Measurements from ENCODE around the gene CCM2L.

Gene CCM2L

DNA sequence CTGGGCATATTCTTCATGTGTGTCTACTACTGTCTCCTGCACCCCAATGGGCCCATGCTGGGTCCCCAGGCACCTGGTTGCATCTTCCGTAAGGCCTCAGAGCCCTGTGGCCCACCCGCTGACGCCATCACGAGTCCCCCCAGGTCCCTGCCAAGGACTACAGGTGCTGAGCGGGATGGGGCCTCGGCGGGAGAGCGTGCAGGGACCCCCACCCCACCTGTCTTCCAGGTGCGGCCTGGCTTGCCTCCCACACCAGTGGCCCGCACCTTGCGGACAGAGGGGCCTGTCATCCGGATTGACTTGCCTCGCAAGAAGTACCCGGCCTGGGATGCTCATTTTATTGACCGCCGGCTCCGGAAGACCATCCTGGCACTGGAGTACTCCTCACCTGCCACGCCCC is 13.2 kb upstream of the CCM2L start:
- no peak for DNase-seq

DNA sequence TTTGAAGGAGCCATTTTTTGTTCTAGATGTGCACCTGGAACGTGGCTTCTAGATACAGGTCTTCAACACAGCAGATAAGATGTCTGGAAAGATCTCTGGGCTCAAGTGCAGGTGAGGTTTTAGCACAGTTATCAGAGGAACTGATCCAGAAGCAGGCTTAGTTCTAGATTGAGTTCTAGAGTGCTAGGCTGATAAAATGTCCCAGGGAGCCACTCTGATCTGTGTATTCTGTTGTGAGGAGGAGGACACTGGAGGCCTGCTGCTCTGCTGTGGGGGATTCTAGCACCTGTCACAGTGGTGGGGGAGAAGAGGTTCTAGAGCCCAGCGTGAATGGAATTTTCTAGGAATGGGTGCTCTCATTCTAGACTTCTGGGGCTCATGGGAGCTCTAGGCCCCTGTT is 12.0 kb upstream of the CCM2L start:
- no peak for DNase-seq

DNA sequence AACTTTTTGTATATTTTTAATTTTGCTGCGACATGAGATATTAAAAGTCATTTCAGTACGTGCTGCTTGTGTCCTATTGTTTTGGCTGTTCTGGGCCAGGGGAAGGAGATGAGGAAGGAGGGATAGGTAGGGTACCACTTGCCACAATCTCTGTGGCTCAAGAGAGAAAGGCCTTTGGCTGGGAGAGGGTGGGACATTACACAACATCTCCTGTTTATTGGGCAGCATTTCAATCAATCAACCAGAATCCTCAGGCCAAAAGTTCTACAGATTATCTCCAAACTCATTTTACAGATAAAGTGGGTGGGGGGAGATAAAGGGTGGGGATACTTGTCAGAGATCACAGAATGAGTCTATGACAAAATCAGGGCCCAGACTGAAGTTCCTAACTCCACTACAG is 6.9 kb upstream of the CCM2L start:
- DNase-seq: no peak

DNA sequence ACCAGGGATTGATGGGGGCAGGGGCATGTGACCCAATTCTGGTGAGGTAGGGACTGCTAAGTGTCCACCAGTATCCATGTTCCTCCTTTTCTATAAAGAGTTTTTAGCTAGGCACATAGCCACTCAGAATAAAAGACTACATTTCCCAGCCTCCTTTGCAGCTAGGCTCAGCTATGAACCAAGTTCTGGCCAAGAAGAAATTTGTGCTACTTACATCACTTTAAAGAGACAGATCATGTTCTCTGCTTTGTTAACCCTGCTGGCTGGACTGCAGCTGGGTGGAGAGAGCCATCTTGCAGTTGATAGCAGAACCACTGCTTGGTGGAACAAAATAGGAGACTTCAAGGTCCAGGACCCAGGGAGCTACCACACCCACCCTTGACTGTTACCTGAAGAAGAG is 5.3 kb upstream of the CCM2L start:
- DNase-seq: no peak

DNA sequence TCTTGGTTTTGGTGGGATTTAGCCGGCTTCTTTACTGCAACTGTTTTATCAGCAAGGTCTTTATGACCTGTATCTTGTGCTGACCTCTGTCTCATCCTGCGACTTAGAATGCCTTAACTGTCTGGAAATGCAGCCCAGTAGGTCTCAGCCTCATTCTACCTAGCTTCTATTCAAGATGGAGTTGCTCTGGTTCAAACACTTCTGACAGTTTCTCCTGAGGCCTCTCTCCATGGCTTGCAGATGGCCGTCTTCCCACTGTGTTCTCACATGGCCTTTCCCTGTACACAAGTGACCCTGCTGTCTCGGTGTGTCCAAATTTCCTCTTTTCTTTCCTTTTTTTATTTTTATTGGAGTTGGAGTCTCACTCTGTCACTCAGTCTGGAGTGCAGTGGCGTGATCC is 4.2 kb upstream of the CCM2L start:
- DNase-seq: no peak

DNA sequence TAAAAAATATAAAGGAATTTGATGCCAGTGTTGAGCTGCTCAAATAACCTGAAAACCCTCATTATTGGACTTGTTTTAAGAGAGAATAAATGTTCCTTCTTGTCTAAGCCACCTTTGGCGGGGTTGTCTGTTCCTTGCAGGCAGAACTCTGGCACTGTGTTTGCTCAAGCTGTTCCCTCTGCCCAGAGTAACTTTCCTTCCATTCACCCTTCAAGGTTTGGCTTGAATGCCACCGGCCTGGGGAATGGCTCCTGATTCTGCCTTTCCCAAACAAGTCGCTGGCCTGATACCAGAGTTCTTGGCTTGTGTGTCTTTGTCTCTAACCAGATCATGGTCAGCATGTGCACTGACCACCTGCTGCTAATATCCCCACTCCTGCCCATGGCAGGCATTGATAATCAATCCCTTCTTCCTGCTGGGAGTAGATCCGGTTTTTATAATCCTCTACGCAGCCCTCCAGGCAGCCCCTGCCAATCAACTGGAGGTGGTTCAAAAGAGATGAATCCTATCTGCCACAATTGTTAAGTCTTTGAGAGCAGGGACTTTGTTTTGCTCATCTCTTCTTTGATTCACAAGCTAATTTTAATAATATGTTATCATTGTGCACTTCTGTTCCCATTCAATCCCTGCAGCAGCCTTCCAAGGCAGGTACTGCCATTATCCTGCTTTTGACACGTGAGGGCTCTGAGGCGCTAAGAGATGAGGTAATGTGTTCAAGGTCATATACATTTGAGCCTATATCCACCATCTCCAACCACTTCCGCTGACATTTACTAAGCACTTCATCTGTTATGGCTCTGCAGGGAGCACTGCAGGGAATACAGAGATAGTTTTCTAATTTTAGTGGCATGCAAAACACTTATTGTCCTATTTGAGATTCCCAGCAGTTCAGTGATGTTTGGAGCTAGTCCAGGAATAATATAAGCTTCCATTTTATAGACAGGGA is 3.1 kb upstream of the CCM2L start:
- DNase-seq: no peak

DNA sequence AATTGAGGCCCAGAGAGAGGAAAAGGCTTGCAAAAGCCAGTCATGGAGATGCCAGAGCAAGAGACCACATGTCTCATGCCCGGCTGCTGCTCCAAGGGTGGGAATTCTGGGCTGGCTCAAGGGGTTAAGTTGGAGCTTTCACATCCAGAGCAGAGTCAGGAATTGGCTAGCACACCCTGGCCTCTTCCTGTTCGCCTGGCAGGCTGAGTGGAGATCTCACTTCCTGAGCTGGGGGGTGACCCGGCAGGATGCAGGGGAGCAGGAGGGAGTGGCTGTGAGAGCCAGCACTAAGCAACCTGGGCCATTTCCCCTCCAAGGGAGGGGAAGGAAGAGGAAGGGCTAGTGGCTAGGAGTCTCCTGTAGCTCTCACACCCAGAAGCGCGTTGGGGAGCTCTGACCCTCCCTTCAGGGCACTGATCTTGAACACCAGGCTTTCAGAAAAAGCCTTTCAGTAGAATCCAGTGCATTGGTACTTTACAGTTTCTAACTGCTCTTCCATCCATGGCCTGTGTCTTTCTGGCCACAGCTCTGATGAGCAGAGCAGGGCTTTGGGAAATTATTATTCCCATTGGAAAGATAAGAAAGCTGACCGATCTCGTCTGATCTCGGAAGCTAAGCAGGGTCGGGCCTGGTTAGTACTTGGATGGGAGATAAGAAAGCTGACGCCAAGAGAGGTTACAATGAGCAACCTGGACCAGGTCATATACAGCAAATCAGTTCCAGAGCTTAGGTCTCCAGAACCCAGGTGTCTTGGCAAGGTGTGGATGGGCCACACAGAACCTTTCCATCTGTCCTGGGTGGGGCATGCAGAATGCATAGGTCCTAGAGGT is 2.2 kb upstream of the CCM2L start:
- no peak for DNase-seq

DNA sequence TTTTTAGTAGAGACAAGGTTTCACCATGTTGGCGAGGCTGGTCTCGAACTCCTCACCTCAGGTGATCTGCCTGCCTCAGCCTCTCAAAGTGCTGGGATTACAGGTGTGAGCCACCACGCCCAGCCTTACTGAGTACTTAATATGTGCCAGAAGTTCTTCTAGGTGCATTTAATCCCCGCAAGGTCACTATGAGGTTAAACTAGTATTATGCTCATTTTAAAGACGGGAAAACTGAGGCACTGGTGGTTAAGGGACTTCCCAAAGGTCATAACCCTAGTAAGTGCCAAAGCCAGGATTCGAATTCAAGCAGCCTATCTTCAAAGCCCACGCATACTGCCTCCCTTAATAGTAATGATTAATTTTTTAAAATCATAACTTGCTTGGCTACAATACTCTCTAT is 674 bp upstream of the CCM2L start:
- DNase-seq: no peak

DNA sequence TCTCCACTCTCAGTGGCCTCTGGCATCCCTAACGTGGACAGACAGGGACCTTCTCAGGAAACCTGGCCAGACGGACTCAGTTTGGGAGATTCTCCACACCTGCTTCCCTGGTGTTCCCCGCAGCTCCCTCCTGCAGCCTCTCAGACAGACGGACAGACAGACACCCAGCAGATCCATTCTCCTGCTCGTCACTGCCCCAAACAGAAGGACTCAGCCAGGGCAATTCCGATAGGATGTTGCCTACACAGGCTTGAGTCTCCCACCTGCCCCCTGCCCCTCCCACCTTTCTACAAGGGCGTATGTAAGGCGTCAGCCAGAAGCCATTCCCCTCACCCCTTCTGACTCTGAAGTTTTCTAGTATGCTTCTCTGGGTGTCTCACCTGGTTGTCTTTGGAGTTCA is 428 bp downstream of the CCM2L start:
- no peak for DNase-seq

DNA sequence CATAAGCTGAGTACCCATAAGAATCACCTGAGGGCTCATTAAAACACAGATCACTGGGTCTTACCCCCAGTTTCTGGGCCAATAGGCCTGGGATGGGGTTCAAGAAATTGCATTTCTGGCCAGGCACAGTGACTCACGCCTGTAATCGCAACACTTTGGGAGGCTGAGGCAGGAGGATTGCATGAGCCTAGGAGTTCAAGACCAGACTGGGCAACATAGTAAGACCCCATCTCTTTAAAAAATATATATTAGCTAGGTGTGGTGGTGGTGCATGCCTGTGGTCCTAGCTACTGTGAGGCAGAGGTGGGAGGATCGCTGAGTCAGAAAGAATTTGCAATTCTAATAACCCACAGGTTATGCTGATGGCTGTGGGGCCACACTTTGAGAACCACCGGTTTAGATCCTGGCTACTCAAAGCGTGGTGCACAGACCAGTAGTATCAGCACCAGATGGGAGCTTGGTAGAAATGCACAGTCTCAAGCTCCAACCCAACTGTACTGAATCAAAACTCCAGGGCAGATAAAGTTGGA is 2.0 kb downstream of the CCM2L start:
- DNase-seq: no peak

DNA sequence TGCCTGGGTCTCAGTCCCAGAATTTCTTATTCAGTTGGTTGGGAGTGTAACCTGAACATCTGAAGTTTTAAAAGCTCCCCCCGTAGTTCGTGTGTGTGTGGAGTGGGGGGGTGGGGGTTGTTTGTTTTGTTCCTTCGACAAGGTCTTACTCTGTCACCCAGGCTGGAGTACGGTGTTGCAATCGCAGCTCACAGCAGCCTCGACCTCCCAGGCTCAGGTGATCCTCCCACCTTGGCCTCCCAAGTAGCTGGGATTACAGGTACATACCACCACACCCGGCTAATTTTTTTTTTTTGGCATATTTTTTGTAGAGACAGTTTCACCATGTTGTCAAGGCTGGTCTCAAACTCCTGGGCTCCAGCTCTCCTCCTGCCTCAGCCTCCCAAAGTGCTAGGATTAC is 3.1 kb downstream of the CCM2L start:
- DNase-seq: no peak

DNA sequence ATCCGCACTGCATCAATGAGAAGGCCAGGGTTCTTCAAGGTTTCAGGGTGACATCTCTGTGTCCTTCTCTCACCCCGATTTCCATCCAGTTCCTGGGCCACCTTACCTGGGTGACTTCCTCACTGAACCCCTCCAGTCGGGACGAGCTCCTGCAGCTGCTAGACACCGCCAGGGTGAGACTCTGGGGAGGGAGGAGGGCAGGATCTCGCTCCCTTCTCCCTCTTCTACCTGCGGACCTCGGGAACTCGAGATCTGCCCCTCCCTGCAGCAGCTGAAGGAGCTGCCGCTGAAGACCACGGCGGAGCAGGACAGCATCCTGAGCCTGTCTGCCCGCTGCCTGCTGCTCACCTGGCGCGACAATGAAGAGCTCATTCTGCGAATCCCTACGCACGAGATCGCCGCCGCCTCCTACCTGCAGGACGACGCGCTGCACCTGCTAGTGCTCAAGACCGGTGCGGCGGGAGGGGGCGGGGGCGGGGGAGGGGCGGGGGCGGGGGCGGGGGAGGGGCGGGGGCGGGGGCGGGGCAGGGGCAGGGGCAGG is 7.5 kb downstream of the CCM2L start:
- peak; percentile 31 for DNase-seq

DNA sequence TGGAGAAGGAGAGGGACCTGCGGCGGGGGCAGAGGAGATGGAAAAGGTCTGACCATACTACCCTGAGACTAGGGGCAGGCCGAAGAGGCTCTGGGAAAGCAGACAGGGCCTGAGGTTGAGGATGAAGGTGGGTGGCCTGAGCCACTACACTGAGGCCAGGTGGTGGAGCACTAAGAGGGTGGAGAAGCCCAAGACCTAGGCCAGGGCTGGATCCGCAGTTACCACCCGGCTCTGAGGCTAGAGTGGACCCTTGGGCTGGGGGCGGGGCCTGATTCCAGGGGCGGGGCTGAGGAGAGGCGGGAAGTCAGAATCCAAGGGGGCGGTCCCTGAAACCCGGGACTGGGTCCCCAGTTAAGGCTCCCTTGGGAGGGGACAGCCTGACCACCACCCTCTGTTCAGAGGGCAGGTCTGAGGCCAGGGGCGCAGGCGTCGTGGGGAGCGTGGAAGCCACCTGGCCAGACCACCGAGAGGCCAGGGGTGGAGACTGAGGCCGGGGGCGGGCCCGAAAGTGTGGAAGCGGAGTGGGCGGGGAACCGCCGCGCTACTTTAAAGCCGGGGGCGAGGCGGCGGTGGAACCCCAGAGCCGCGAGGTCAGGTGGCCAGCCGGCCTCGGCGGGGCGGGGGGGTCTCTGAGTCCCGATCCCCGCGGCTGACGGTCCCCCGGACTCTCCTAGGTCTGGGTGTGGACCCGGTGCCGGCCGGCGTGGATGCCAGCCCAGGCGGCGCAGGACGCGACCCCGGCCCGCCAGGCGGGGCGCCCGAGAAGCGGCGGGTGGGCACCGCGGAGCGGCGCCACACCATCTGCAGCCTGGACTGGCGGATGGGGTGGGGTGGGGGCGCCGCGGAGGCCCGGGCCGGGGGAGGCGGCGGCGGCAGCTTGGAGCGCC is 8.3 kb downstream of the CCM2L start:
- peak; percentile 15 for DNase-seq

DNA sequence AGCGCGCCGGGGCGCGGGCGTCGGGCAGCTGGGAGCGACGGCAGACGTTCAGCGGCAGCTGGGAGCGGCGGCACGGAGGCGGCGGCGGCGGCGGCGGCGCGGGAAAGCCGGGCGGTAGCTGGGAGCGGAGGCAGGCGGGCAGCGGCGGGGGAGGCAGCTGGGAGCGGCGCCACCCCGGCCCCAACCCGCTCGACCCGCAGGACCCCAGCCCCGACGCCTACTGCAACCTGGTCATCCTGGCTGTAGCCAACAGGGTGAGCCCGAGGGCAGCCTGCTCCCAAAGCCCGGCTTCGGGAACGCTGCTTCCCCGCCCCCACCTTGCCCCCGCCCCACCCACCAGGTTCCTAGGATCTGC is 8.9 kb downstream of the CCM2L start:
- DNase-seq: no peak

DNA sequence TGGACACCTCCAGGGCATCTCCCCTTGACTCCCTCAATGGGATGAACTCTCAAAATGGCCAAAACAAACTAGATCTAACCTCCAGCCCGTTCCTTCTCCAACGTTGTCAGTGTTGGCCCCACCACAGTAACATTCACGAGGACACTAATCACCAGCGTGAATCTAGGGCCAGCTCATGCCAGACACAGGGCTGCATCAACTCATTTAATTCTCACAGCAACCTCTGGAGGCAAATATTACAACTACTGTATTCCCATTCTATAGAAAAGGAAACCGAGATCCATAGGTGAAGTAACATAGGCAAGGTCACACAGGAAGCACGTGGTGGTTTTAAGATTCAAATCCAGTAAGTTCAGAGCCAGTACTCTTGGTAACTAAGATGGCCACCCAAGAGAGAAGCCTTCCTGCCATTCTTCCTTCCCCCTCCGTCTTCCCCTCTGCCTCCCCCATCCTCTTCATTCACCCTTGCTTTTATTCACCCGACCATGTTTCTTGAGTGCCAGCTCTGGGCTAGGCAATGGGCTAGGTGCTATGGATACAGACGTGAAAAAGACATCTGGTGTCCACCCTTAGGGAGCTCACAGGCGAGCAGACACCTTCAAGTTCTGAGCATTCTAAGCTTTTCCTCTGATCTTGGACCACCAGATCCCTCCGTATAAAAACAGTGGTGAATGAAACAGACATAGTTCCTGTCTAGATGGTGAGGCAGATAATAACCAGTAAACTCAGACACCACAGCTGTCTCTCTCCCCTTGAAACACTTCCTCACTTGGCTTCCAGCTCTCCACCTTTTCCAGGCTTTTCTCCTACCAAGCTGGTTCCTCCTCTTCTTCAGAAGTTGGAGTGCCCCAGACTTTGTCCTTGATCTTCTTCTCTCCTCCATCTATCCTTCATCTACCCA is 9.6 kb downstream of the CCM2L start:
- no peak for DNase-seq

DNA sequence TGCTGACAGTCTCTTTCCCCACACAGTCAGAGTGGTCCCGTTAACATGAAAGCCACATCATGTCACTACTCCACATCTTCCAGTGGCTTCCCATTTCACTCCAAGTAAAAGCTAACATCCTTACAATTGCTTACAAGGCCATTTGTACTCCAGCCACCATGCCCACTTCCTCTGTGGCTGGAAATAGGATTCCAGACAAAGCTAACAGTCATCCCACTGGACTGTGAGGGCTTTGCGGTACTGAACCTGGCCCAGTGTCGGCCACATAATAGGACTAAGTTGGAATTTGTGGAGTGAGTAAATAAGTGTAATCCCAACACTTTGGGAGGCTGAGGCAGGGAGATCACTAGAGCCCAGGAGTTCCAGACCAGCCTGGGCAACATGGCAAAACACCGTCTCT is 10.9 kb downstream of the CCM2L start:
- no peak for DNase-seq

DNA sequence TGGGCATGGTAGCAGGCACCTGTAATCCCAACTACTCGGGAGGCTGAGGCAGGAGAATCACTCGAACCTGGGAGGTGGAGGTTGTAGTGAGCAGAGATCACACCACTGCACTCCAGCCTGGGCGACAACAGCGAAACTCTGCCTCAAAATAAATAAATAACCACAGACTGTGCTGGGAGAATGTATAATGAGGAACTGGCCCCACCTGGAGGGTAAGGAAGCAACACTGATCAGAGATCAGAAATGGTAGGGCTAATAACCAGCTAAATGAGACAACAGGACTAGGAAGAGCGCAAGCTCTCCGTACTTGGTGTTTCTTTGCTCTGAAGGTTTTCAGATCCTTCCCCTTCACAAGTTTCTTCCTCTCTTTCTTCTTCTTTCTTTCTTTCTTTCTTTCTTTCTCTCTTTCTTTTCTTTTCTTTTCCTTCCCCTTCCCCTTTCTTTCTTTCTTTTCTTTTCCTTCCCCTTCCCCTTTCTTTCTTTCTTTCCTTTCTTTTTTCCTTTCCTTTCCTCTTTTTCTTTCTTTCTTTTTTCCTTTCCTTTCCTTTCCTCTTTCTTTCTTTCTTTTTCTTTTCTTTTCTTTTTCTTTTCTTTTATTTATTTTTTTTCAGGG is 14.6 kb downstream of the CCM2L start:
- DNase-seq: no peak

DNA sequence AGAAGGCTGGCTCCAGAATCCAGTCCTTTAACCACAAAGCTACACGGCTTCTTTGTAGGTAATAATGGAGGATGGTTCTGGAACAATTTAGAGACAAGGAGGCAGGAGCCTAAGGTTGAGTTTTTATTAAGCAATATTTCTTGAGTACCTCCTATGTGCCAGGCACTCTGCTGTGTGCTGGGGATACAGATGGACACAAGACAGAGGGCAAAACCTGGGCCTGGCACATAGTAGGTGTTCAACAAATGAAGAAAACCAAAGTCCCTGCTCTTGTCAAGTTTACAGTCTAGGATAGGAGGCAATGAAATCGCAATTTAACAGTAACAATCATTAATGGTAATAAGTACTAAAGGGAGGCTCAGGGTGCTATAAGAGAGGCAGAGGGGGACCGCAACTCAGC is 17.4 kb downstream of the CCM2L start:
- DNase-seq: no peak

DNA sequence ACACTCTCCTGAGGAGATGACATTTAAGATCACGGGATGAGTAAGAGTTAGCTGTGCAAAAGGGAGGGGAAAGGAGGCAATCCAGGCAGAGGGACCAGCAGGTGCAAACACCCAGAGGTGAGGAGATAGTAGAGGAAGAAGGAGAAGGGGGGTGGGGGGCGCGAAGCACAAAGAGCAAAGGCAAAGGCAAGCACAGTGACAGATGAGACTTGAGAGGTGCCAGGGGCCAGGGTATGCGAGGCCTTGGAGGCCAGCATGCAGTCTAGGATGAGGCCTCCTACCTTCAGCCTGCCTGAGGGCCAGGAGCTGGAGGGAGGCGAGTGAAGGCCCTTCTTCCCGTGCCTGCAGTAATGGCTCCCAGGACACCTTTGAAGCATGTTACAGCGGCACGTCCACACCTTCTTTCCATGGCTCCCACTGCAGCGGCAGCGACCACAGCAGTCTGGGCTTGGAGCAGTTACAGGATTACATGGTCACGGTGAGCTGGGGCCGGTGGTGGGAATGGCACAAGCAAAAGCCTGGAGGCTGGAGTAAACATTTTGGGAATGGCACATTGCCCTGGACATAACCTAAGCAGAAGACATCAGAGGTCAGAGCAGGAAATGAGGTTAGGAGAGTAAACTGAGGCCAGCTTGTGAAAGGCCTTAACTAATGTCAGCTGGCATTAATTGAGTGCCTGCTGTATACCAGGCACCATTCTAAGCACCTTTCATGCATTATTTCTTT is 18.6 kb downstream of the CCM2L start:
- no peak for DNase-seq

DNA sequence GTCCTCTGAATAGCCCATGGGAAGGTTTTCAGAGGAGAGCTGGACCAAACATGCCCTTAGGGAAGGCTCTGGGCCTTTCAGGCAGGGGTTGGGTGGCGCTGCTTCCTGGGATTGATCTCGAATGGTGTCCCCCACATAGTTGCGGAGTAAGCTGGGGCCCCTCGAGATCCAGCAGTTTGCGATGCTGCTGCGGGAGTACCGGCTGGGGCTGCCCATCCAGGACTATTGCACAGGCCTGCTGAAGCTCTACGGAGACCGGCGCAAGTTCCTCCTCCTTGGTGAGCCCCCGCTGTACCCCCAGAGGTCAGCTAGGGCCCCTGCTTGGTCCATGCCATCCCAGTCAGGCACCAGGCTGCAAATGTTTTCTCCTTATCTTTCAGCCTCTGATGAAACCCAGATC is 19.3 kb downstream of the CCM2L start:
- DNase-seq: no peak

All from effector CD4-positive, alpha-beta T cell (primary cell).